HG03175 (cell line): Measurements from ENCODE around the gene FAM120B.
"Not testable (repeated sequence)": the region's sequence is repeated elsewhere in the genome, so short reads cannot be mapped to it uniquely, and the experiment has no call there.

Experiments used
- ATAC-seq: cut with Tn5 transposase; IDR thresholded peaks from one replicate; pipeline ENCODE4 v1.9.1; 2021; ENCODE audit warnings: mild to moderate bottlenecking, moderate library complexity; ENCODE audit not compliant: unreplicated experiment

FAM120B gene

GRCh38 chr6:170306324-170307079 lies at the start of gene FAM120B:
FAM120B (plus strand) TSS chr6:170306758; CDS start chr6:170317391, 10,633 bp downstream.
- ATAC-seq = peak; percentile 96

GRCh38 chr6:170257376-170257775 lies 49.2 kb upstream of the FAM120B start:
- no peak for ATAC-seq

GRCh38 chr6:170258407-170258806 lies 48.2 kb upstream of the FAM120B start:
- ATAC-seq = no peak

- no peak for ATAC-seq
These were observed 47.3 kb upstream of the FAM120B start for GRCh38 chr6:170259278-170259677.

- no peak for ATAC-seq
These were observed 45.9 kb upstream of the FAM120B start for GRCh38 chr6:170260686-170261085.

GRCh38 chr6:170261643-170262488 lies 44.7 kb upstream of the FAM120B start:
- ATAC-seq = no peak

GRCh38 chr6:170262489-170263088 lies 44.0 kb upstream of the FAM120B start:
- no peak for ATAC-seq

- no peak for ATAC-seq
These were observed 43.1 kb upstream of the FAM120B start for GRCh38 chr6:170263410-170263809.

- no peak for ATAC-seq
These were observed 42.5 kb upstream of the FAM120B start for GRCh38 chr6:170264086-170264485.

GRCh38 chr6:170264644-170265043 lies 41.9 kb upstream of the FAM120B start:
- ATAC-seq = not testable (repeated sequence)

- ATAC-seq = no peak
These were observed 40.9 kb upstream of the FAM120B start for GRCh38 chr6:170265655-170266054.

GRCh38 chr6:170266061-170266825 lies 40.3 kb upstream of the FAM120B start:
- no peak for ATAC-seq

GRCh38 chr6:170267688-170268087 lies 38.9 kb upstream of the FAM120B start:
- ATAC-seq = no peak

- ATAC-seq = no peak
These were observed 38.1 kb upstream of the FAM120B start for GRCh38 chr6:170268216-170269129.

- no peak for ATAC-seq
These were observed 37.3 kb upstream of the FAM120B start for GRCh38 chr6:170269151-170269845.

GRCh38 chr6:170269846-170270541 lies 36.6 kb upstream of the FAM120B start:
- no peak for ATAC-seq

- ATAC-seq = no peak
These were observed 35.5 kb upstream of the FAM120B start for GRCh38 chr6:170270984-170271593.

- ATAC-seq = peak; percentile 92
These were observed 34.7 kb upstream of the FAM120B start for GRCh38 chr6:170271771-170272314.
